Loucy (cell line): Measurements from ENCODE around the gene FAM25A.
"Not testable (repeated sequence)": the region's sequence is repeated elsewhere in the genome, so short reads cannot be mapped to it uniquely, and the experiment has no call there.

Source experiments
- H2AFZ ChIP-seq: fragments of 200-600 bp; sonication (generic); 2 replicates; pipeline ENCODE4 v1.6.0; 2016; ENCODE audit warnings: antibody characterized with exemption, mild to moderate bottlenecking, low read length, moderate library complexity
- H3F3A ChIP-seq: fragments of 200-600 bp; 2 replicates; pipeline ENCODE4 v1.6.0; 2016; ENCODE audit warnings: antibody characterized with exemption, low read depth, mild to moderate bottlenecking
- H3K27me3 ChIP-seq: fragments of 200-600 bp; sonication (generic); 2 replicates; pipeline ENCODE4 v1.6.1; 2014; ENCODE audit warnings: low read length, mild to moderate bottlenecking; ENCODE audit not compliant: insufficient read depth, poor library complexity, severe bottlenecking
- H3K36me3 ChIP-seq: fragments of 200-600 bp; sonication (generic); 2 replicates; pipeline ENCODE4 v1.6.1; 2016; ENCODE audit warnings: low read length; ENCODE audit not compliant: insufficient read depth
- H3K4me1 ChIP-seq: fragments of 200-600 bp; sonication (generic); 2 replicates; pipeline ENCODE4 v1.5.1; 2014; ENCODE audit warnings: low read length, mild to moderate bottlenecking; ENCODE audit not compliant: insufficient read depth, poor library complexity, severe bottlenecking
- H3K4me2 ChIP-seq: fragments of 200-600 bp; sonication (generic); 2 replicates; pipeline ENCODE4 v1.6.0; 2014; ENCODE audit warnings: antibody characterized with exemption, low read length, low read depth, mild to moderate bottlenecking; ENCODE audit not compliant: poor library complexity, severe bottlenecking
- H3K4me3 ChIP-seq: fragments of 200-600 bp; sonication (generic); 2 replicates; pipeline ENCODE4 v1.5.1; 2014; ENCODE audit warnings: low read length, mild to moderate bottlenecking, mixed read lengths; ENCODE audit not compliant: poor library complexity, severe bottlenecking
- H3K79me2 ChIP-seq: fragments of 200-600 bp; sonication (generic); 2 replicates; pipeline ENCODE4 v1.6.1; 2014; ENCODE audit warnings: low read length; ENCODE audit not compliant: insufficient read depth
- H3K9ac ChIP-seq: fragments of 200-600 bp; sonication (generic); 2 replicates; pipeline ENCODE4 v1.6.0; 2014; ENCODE audit warnings: mild to moderate bottlenecking, low read depth, low read length, moderate library complexity; ENCODE audit not compliant: poor library complexity, severe bottlenecking
- H3K9me2 ChIP-seq: fragments of 200-600 bp; sonication (generic); replicated peaks from 2 replicates; pipeline ENCODE4 v1.6.1; 2016; ENCODE audit warnings: low read depth, low read length, mixed read lengths
- H3K9me3 ChIP-seq: fragments of 200-600 bp; sonication (generic); 2 replicates; pipeline ENCODE4 v1.6.1; 2014; ENCODE audit warnings: mild to moderate bottlenecking, antibody characterized with exemption, low read length, low read depth; ENCODE audit not compliant: insufficient read depth
- H4K20me1 ChIP-seq: fragments of 200-600 bp; sonication (generic); 2 replicates; pipeline ENCODE4 v1.6.0; 2014; ENCODE audit warnings: antibody characterized with exemption, low read length, mild to moderate bottlenecking; ENCODE audit not compliant: insufficient read depth, poor library complexity, severe bottlenecking
- EZH2phosphoT487 ChIP-seq: fragments of 200-600 bp; IDR thresholded peaks from 2 replicates; pipeline ENCODE4 v1.6.1; 2018; ENCODE audit warnings: antibody characterized with exemption, mild to moderate bottlenecking, moderate library complexity, borderline replicate concordance
- TF ChIP-seq, protein P1 (sequence below): fragments of 200-600 bp; sonication (generic); conservative IDR thresholded peaks from 2 replicates; pipeline ENCODE4 v1.5.1; 2014; ENCODE audit warnings: mild to moderate bottlenecking, antibody characterized with exemption, low read length

Gene FAM25A

DNA sequence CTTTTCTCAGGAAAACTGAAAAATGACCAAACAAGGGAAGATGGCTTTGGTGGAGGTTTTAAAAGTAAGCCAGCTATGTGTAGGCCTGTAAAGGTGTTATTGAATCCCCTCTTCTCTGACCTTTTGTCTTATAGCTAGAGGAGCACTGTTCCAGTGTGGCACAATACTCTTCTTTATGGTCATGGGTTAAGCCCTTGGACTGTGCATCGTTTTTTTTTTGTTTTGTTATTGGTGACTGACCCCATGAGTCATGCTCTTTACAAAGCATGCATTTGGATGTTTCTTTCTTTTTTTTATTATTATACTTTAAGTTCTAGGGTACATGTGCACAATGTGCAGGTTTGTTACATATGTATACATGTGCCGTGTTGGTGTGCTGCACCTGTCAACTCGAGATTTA, 19.6 kb upstream of the FAM25A start:
- Histone ChIP-seq H4K20me1 (no peaks in the 10 kb centered on the region), H3K9ac (no peak overlapping the region), H3K79me2 (no peaks in the 10 kb centered on the region), H3F3A (no peaks in the 10 kb centered on the region), H3K4me1 (no peaks in the 10 kb centered on the region), H3K9me3 (no peaks in the 10 kb centered on the region), H3K4me3 (no peak overlapping the region), H3K27me3 (no peaks in the 10 kb centered on the region), H3K9me2 (no peaks in the 10 kb centered on the region), H3K4me2 (no peak overlapping the region), H3K36me3 (no peaks in the 10 kb centered on the region), H2AFZ (no peak overlapping the region)
- TF ChIP-seq, protein P1, sequence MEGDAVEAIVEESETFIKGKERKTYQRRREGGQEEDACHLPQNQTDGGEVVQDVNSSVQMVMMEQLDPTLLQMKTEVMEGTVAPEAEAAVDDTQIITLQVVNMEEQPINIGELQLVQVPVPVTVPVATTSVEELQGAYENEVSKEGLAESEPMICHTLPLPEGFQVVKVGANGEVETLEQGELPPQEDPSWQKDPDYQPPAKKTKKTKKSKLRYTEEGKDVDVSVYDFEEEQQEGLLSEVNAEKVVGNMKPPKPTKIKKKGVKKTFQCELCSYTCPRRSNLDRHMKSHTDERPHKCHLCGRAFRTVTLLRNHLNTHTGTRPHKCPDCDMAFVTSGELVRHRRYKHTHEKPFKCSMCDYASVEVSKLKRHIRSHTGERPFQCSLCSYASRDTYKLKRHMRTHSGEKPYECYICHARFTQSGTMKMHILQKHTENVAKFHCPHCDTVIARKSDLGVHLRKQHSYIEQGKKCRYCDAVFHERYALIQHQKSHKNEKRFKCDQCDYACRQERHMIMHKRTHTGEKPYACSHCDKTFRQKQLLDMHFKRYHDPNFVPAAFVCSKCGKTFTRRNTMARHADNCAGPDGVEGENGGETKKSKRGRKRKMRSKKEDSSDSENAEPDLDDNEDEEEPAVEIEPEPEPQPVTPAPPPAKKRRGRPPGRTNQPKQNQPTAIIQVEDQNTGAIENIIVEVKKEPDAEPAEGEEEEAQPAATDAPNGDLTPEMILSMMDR, result no peak
- TF ChIP-seq EZH2phosphoT487, result no peak

DNA sequence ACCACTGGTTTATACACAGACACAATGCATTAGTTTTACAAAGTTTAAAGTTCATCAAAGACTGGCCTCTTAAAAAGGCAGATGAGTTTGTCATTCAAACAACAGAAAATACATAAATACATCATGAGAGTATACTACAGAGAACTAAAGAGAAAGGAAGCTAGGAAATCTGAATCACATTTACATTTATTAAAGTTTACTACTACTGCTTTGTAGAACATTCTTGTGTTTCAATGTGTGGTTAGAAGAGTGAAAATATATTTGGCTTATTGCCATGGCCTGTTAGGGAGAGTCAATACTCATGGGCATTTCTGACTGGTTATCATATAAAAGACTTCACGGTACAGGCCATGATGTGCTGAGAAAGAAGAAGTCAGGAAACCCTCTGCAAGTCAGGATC, 13.0 kb upstream of the FAM25A start:
- H3K36me3 ChIP-seq, H3K79me2 ChIP-seq, H3K4me2 ChIP-seq, H3K4me3 ChIP-seq, H3K9ac ChIP-seq, H3K9me2 ChIP-seq, H3K27me3 ChIP-seq, H3K4me1 ChIP-seq, H3K9me3 ChIP-seq, H2AFZ ChIP-seq, H3F3A ChIP-seq, H4K20me1 ChIP-seq: not testable (repeated sequence)

DNA sequence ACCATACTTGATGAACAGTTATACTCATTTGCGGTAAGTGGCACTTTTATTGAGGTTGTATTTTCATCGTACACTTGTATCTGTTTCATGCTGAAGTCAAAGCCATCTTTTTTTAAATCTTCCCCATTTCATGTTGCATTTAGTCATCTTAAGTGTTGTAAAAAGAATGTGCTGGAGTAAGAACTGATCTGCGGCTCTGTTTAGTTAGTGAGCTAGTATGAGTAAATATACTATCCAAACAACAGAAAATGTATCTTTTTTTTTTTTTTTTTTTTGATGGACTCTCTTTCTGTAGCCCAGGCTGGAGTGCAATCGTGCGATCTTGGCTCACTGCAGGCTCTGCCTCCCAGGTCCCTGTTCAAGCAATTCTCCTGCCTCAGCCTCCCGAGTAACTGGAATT, 12.4 kb upstream of the FAM25A start:
- H3F3A ChIP-seq, H3K4me3 ChIP-seq, H3K9me2 ChIP-seq, H3K36me3 ChIP-seq, H2AFZ ChIP-seq, H3K27me3 ChIP-seq, H3K9ac ChIP-seq, H4K20me1 ChIP-seq, H3K9me3 ChIP-seq, H3K79me2 ChIP-seq, H3K4me1 ChIP-seq, H3K4me2 ChIP-seq: not testable (repeated sequence)

DNA sequence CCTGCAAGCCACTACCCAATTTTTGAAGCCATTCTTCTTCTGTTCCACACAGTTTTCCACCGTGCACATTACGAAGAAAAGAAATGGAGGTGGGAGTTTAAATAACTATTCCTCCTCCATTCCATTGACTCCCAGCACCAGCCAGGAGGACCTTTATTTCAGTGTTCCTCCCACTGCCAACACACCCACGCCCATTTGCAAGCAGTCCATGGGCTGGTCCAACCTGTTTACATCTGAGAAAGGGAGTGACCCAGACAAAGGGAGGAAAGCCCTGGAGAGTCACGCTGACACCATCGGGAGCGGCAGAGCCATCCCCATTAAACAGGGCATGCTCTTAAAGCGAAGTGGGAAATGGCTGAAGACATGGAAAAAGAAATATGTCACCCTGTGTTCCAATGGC, 11.8 kb upstream of the FAM25A start:
- H3K4me2 ChIP-seq, H3K4me1 ChIP-seq, H3K36me3 ChIP-seq, H4K20me1 ChIP-seq, H3K27me3 ChIP-seq, H3F3A ChIP-seq, H3K79me2 ChIP-seq, H3K9me3 ChIP-seq, H3K4me3 ChIP-seq, H2AFZ ChIP-seq, H3K9me2 ChIP-seq, H3K9ac ChIP-seq: not testable (repeated sequence)

DNA sequence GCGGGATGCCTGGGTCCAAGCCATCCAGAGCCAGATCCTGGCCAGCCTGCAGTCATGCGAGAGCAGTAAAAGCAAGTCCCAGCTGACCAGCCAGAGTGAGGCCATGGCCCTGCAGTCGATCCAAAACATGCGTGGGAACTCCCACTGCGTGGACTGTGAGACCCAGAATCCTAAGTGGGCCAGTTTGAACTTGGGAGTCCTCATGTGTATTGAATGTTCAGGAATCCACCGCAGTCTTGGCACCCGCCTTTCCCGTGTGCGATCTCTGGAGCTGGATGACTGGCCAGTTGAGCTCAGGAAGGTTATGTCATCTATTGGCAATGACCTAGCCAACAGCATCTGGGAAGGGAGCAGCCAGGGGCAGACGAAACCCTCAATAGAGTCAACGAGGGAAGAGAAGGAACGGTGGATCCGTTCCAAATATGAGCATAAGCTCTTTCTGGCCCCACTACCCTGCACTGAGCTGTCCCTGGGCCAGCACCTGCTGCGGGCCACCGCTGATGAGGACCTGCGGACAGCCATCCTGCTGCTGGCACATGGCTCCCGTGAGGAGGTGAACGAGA, 10.9 kb upstream of the FAM25A start:
- not testable (repeated sequence) for H4K20me1 ChIP-seq, H3K9me2 ChIP-seq, H3K9me3 ChIP-seq, H3F3A ChIP-seq, H3K79me2 ChIP-seq, H3K4me1 ChIP-seq, H3K9ac ChIP-seq, H3K4me3 ChIP-seq, H3K36me3 ChIP-seq, H3K27me3 ChIP-seq, H3K4me2 ChIP-seq, H2AFZ ChIP-seq

DNA sequence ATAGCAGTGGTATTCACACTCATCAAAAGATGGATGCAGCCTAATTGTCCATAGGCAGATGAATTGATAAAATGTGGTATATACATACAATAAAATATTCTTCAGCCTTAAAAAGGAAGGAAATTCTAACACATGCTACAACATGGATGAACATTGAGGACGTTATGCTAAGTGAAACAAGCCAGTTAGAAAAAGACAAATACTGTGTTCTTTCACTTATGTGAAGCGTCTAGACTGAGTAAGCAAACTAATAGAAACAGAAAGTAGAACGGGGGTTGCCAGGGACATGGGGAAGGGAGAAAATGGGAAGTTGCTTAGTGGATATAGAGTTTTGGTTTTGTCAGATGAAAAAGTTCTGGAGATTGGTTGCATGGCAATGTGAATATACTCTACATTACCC, 6.6 kb upstream of the FAM25A start:
- H3K79me2 ChIP-seq, H2AFZ ChIP-seq, H3K36me3 ChIP-seq, H3K9me2 ChIP-seq, H3K4me3 ChIP-seq, H3K4me2 ChIP-seq, H3K4me1 ChIP-seq, H4K20me1 ChIP-seq, H3K9me3 ChIP-seq, H3K27me3 ChIP-seq, H3F3A ChIP-seq, H3K9ac ChIP-seq: not testable (repeated sequence)

DNA sequence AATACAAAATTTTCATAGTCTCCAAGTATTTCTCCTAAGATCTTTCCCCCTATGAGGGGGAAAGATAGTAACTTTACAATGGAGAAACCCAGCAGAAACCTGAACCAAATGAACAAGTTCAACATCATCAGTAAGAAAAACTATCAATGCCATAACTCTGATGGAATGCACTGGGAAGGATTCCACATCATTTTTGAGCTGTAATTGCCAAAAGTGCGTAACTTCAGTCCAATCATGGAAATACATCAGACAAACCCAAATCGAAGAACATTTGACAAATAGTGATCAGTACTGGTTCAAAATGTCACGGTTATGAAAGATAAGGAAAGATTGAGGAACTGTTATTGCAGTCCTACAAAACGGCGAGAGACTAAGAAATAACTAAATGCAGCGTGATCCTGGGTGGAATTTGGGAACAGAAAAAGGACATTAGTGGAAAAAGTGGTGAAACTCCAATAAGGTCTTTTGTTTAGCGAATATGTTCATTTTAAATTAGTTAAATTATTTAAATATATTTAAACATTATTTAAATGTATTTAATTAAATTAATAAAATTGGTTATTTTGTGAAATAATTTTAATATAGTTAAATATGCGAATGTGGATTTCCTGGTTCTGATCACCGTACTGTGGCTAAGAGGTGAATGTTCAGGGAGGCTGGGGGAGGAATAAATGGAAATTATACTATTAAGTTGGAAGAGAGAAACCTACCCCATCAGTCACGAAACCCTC, 4.9 kb upstream of the FAM25A start:
- H3K4me1 ChIP-seq, H4K20me1 ChIP-seq, H3K9ac ChIP-seq, H3K79me2 ChIP-seq, H3K36me3 ChIP-seq, H3F3A ChIP-seq, H3K4me2 ChIP-seq, H3K4me3 ChIP-seq, H3K27me3 ChIP-seq, H3K9me3 ChIP-seq, H3K9me2 ChIP-seq, H2AFZ ChIP-seq: not testable (repeated sequence)
